ENCODE measurements around the gene TNFSF18. TPM values are rescaled to one million over a fixed set of nuclear protein-coding genes. Genes with fewer than 3 reads are reported as not detected.
A peak's percentile ranks its signal among the peaks of the same experiment; 100 is the strongest.

The TNFSF18 gene
- polyA plus RNA-seq, 3 donors = not detected

DNA sequence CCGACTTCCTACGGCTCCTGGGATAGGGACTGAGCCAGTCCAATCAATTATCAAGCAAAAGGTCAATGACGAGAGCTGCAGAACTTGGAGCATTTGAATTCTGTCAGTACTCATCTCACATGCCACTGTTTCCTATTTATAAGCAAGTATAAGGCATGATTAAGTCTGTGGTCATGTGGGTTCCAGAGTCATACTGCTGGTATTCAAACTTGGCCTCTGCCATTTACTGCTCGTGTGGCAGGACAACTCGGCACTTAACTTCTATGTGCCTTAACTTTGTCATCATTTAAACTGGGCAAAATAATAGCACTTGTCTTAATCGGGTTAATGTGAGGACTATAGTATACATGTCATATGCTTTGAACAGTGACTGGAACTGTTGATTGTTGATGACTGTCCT lies 44.9 kb upstream of the TNFSF18 start:
- 100% methylated on average over 2 of the region's 6 CpGs for WGBS (ENCODE audit: insufficient coverage)
- Mint-ChIP-seq H3K4me3 (no peak overlapping the region), H3K4me1 (peaks cover 9% of the 10 kb centered on the region), H3K36me3 (no peaks in the 10 kb centered on the region), H3K27ac (no peak overlapping the region), H3K27me3 (ENCODE audit: low read depth in 3 of 3) (peaks cover 0 to 3% (median 0%) of the 10 kb centered on the region in 3 donors), H3K9me3 (peaks cover 0 to 4% (median 0%) of the 10 kb centered on the region in 7 donors)
- Histone ChIP-seq H3K27ac (ENCODE audit: low read depth in 1 of 2, low read length in 2 of 2) (no peak overlapping the region), H3K4me2 (replicated peaks; ENCODE audit: extremely low read depth, low read length, poor library complexity, severe bottlenecking) (no peak overlapping the region), H3K9me3 (replicated peaks in 1 of 2; ENCODE audit: control insufficient read depth in 1 of 2, insufficient read depth in 1 of 2, low read length in 2 of 2) (no peaks in the 10 kb centered on the region), H3K27me3 (ENCODE audit: control insufficient read depth in 2 of 2, insufficient read depth in 2 of 2, low read length in 2 of 2) (no peaks in the 10 kb centered on the region), H3K79me2 (ENCODE audit: insufficient read depth, low read length) (no peaks in the 10 kb centered on the region), H4K20me1 (ENCODE audit: insufficient read depth, low read length) (no peaks in the 10 kb centered on the region), H2AFZ (ENCODE audit: insufficient read depth, low read depth, low read length, poor library complexity, severe bottlenecking) (no peak overlapping the region), H3K4me1 (ENCODE audit: control insufficient read depth in 1 of 2, insufficient read depth in 2 of 2, low read length in 2 of 2) (peaks cover 5 to 10% of the 10 kb centered on the region in 2 donors), H3K36me3 (replicated peaks in 1 of 2; ENCODE audit: control insufficient read depth in 1 of 2, insufficient read depth in 2 of 2, low read length in 2 of 2) (no peaks in the 10 kb centered on the region), H3K9ac (ENCODE audit: insufficient read depth, low read length, poor library complexity, severe bottlenecking) (no peak overlapping the region), H3K4me3 (replicated peaks in 1 of 3; ENCODE audit: low read depth in 2 of 3, low read length in 3 of 3) (no peak overlapping the region)
- DNase-seq = no peak
- TF ChIP-seq, protein P1, sequence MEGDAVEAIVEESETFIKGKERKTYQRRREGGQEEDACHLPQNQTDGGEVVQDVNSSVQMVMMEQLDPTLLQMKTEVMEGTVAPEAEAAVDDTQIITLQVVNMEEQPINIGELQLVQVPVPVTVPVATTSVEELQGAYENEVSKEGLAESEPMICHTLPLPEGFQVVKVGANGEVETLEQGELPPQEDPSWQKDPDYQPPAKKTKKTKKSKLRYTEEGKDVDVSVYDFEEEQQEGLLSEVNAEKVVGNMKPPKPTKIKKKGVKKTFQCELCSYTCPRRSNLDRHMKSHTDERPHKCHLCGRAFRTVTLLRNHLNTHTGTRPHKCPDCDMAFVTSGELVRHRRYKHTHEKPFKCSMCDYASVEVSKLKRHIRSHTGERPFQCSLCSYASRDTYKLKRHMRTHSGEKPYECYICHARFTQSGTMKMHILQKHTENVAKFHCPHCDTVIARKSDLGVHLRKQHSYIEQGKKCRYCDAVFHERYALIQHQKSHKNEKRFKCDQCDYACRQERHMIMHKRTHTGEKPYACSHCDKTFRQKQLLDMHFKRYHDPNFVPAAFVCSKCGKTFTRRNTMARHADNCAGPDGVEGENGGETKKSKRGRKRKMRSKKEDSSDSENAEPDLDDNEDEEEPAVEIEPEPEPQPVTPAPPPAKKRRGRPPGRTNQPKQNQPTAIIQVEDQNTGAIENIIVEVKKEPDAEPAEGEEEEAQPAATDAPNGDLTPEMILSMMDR (IDR thresholded peaks at IDR 0.05) = no peak
- intact Hi-C loops (cut with micrococcal nuclease) = no loop called here

DNA sequence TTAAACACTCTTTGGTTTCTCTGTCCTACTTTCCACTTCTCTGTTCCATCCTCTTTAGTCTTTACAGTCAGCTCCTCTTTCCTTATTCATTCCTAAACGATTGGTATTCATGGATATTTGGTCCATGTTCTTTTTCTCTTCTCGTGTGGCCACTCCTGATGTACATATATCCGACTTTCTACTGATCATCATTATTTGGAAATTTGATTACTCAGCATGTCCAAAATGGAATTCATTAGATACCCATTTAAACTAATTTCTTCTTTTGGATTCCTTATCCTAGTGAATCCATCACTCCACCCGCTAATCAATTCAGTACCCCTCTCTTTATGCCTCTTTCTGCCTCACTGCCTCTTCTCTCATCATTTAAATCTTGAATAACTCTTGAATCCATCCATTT lies 43.8 kb upstream of the TNFSF18 start:
- no peak overlapping the region for H3K27ac Mint-ChIP-seq
- 100% methylated on average over 3 of the region's 4 CpGs for WGBS (ENCODE audit: insufficient coverage)
- H3K36me3 Mint-ChIP-seq = no peaks in the 10 kb centered on the region
- peaks cover 0 to 1% (median 0%) of the 10 kb centered on the region in 3 donors for H3K27me3 Mint-ChIP-seq (ENCODE audit: low read depth in 3 of 3)
- peak overlapping the region in 1 of 2 donors; percentile 33 for H3K4me3 Mint-ChIP-seq
- H3K27ac ChIP-seq (ENCODE audit: low read depth in 1 of 2, low read length in 2 of 2) = no peak overlapping the region
- no peaks in the 10 kb centered on the region for H3K79me2 ChIP-seq (ENCODE audit: insufficient read depth, low read length)
- H3K9me3 ChIP-seq (replicated peaks in 1 of 2; ENCODE audit: control insufficient read depth in 1 of 2, insufficient read depth in 1 of 2, low read length in 2 of 2) = no peaks in the 10 kb centered on the region
- no peaks in the 10 kb centered on the region for H4K20me1 ChIP-seq (ENCODE audit: insufficient read depth, low read length)
- TF ChIP-seq, protein P1 (IDR thresholded peaks at IDR 0.05) = no peak
- H3K9ac ChIP-seq (ENCODE audit: insufficient read depth, low read length, poor library complexity, severe bottlenecking) = no peak overlapping the region
- H3K27me3 ChIP-seq (ENCODE audit: control insufficient read depth in 2 of 2, insufficient read depth in 2 of 2, low read length in 2 of 2) = no peaks in the 10 kb centered on the region
- H3K4me1 ChIP-seq (ENCODE audit: control insufficient read depth in 1 of 2, insufficient read depth in 2 of 2, low read length in 2 of 2) = peaks cover 5 to 6% of the 10 kb centered on the region in 2 donors
- H3K4me3 ChIP-seq (replicated peaks in 1 of 3; ENCODE audit: low read depth in 2 of 3, low read length in 3 of 3) = no peak overlapping the region
- peaks cover 7% of the 10 kb centered on the region for H3K4me1 Mint-ChIP-seq
- DNase-seq = no peak
- no peaks in the 10 kb centered on the region for H3K36me3 ChIP-seq (replicated peaks in 1 of 2; ENCODE audit: control insufficient read depth in 1 of 2, insufficient read depth in 2 of 2, low read length in 2 of 2)
- H3K9me3 Mint-ChIP-seq = peaks cover 0 to 4% (median 0%) of the 10 kb centered on the region in 7 donors
- H2AFZ ChIP-seq (ENCODE audit: insufficient read depth, low read depth, low read length, poor library complexity, severe bottlenecking) = no peak overlapping the region
- intact Hi-C loops (cut with micrococcal nuclease) = no loop called here
- H3K4me2 ChIP-seq (replicated peaks; ENCODE audit: extremely low read depth, low read length, poor library complexity, severe bottlenecking) = no peak overlapping the region
